NB4 (cell line): Measurements from ENCODE around the gene CDC123.
"Not testable (repeated sequence)": the region's sequence is repeated elsewhere in the genome, so short reads cannot be mapped to it uniquely, and the experiment has no call there.

Source experiments
- DNase-seq: peaks from one replicate; pipeline ENCODE4 v3.0.0; 2010; ENCODE audit warnings: low read depth
- H3K4me3 ChIP-seq: one replicate; pipeline ENCODE4 v1.5.1; 2011; ENCODE audit warnings: mild to moderate bottlenecking, low read depth, low read length, moderate library complexity
- CTCF ChIP-seq: IDR thresholded peaks from one replicate; pipeline ENCODE4 v1.5.1; 2012; ENCODE audit warnings: low read depth, low read length
- MAX ChIP-seq: IDR thresholded peaks from 2 replicates; pipeline ENCODE4 v1.6.1; 2011; ENCODE audit warnings: low read depth, low read length
- MYC ChIP-seq: IDR thresholded peaks from 2 replicates; pipeline ENCODE4 v1.6.1; 2011; ENCODE audit warnings: low read depth, low read length
- POLR2A ChIP-seq: IDR thresholded peaks from 2 replicates; pipeline ENCODE4 v1.6.1; 2011; ENCODE audit warnings: mild to moderate bottlenecking; ENCODE audit not compliant: insufficient read length; ENCODE audit errors: extremely low read depth

The CDC123 gene

GRCh38 chr10:12218991-12219390 lies 23.0 kb downstream of the CDC123 start:
- no peak for DNase-seq
- no peak for TF ChIP-seq POLR2A
- TF ChIP-seq CTCF, result no peak
- no peak for TF ChIP-seq MAX
- TF ChIP-seq MYC, result no peak
- H3K4me3 ChIP-seq, result no peak overlapping the region

GRCh38 chr10:12221323-12222298 lies 25.6 kb downstream of the CDC123 start:
- no peak for TF ChIP-seq CTCF
- TF ChIP-seq MYC, result no peak
- TF ChIP-seq MAX, result no peak
- no peak for TF ChIP-seq POLR2A
- no peak overlapping the region for H3K4me3 ChIP-seq
- DNase-seq, result peak; percentile 11

- no peak for DNase-seq
- no peak overlapping the region for H3K4me3 ChIP-seq
- no peak for TF ChIP-seq MAX
- no peak for TF ChIP-seq MYC
- no peak for TF ChIP-seq CTCF
- no peak for TF ChIP-seq POLR2A
Observed at GRCh38 chr10:12225444-12225843, 29.5 kb downstream of the CDC123 start.

GRCh38 chr10:12226438-12226837 lies 30.4 kb downstream of the CDC123 start:
- not testable (repeated sequence) for H3K4me3 ChIP-seq, DNase-seq

GRCh38 chr10:12228851-12229250 lies 32.9 kb downstream of the CDC123 start:
- no peak overlapping the region for H3K4me3 ChIP-seq
- TF ChIP-seq MYC (no peak), MAX (no peak), POLR2A (no peak), CTCF (no peak)
- peak; percentile 19 for DNase-seq

- not testable (repeated sequence) for DNase-seq, H3K4me3 ChIP-seq
Observed at GRCh38 chr10:12234687-12235086, 38.7 kb downstream of the CDC123 start.

GRCh38 chr10:12235116-12235694 lies 39.2 kb downstream of the CDC123 start:
- H3K4me3 ChIP-seq, result no peak overlapping the region
- TF ChIP-seq CTCF (no peak), POLR2A (no peak)
- DNase-seq, result no peak
